A673 (cell line): ENCODE measurements around the gene NPLOC4.

Experiments
- EZH2 ChIP-seq: fragments of 200-600 bp; sonication (generic); IDR thresholded peaks from 2 replicates; pipeline ENCODE4 v1.6.1; 2017; ENCODE audit warnings: borderline replicate concordance, low read depth, mild to moderate bottlenecking, mixed read lengths, antibody characterized with exemption, low read length; ENCODE audit not compliant: poor library complexity, severe bottlenecking
- TF ChIP-seq, protein P1 (sequence below): fragments of 300-800, 200-600 bp; sonication (generic); conservative IDR thresholded peaks from 2 replicates; pipeline ENCODE4 v1.5.1; 2017; ENCODE audit warnings: low read depth, mild to moderate bottlenecking, antibody characterized with exemption, low read length, moderate library complexity, mixed read lengths

DNA sequence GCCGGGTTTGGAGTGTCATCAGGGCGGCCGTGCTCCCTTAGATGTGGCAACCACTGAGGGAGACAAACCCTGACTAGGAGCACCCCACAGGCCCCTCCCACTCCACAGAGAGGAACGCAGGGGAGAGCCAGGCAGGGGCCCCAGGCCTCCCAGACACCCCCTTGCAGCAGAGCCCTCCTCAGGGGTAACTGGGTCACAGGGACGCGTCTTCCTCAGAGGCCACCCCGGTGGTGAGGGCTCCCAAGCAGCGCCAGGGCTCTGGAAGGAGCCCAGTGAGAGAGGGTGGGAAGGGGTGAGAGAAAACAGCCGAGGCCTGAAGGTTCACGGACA, 97.4 kb downstream of the NPLOC4 start:
- TF ChIP-seq, protein P1, sequence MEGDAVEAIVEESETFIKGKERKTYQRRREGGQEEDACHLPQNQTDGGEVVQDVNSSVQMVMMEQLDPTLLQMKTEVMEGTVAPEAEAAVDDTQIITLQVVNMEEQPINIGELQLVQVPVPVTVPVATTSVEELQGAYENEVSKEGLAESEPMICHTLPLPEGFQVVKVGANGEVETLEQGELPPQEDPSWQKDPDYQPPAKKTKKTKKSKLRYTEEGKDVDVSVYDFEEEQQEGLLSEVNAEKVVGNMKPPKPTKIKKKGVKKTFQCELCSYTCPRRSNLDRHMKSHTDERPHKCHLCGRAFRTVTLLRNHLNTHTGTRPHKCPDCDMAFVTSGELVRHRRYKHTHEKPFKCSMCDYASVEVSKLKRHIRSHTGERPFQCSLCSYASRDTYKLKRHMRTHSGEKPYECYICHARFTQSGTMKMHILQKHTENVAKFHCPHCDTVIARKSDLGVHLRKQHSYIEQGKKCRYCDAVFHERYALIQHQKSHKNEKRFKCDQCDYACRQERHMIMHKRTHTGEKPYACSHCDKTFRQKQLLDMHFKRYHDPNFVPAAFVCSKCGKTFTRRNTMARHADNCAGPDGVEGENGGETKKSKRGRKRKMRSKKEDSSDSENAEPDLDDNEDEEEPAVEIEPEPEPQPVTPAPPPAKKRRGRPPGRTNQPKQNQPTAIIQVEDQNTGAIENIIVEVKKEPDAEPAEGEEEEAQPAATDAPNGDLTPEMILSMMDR: no peak
- TF ChIP-seq EZH2: no peak
